Fibroblast of skin of back (primary cell): Measurements from ENCODE around the gene CDC37L1.
A peak's percentile ranks its signal among the peaks of the same experiment; 100 is the strongest.

Source experiments
- DNase-seq: peaks from one replicate; pipeline ENCODE4 v3.0.0-alpha.2; 2013

The CDC37L1 gene

GRCh38 chr9:4669890-4670289, 9.5 kb upstream of the CDC37L1 start:
- no peak for DNase-seq

- no peak for DNase-seq
Observed at GRCh38 chr9:4670591-4670990, 8.8 kb upstream of the CDC37L1 start.

GRCh38 chr9:4671737-4672136, 7.6 kb upstream of the CDC37L1 start:
- no peak for DNase-seq

GRCh38 chr9:4674783-4675182, 4.6 kb upstream of the CDC37L1 start:
- DNase-seq, result peak; percentile 80

GRCh38 chr9:4677392-4677791, 2.0 kb upstream of the CDC37L1 start:
- no peak for DNase-seq

- DNase-seq, result no peak
Observed at GRCh38 chr9:4678679-4679267, 596 bp upstream of the CDC37L1 start.

- no peak for DNase-seq
Observed at GRCh38 chr9:4680173-4680525, 780 bp downstream of the CDC37L1 start.

GRCh38 chr9:4680750-4681149, 1.4 kb downstream of the CDC37L1 start:
- DNase-seq, result peak; percentile 66

GRCh38 chr9:4684820-4685219, 5.5 kb downstream of the CDC37L1 start:
- no peak for DNase-seq

GRCh38 chr9:4686112-4686511, 6.7 kb downstream of the CDC37L1 start:
- no peak for DNase-seq

GRCh38 chr9:4686584-4686983, 7.2 kb downstream of the CDC37L1 start:
- DNase-seq, result no peak

- DNase-seq, result no peak
Observed at GRCh38 chr9:4689021-4689420, 9.7 kb downstream of the CDC37L1 start.

GRCh38 chr9:4689687-4690104, 10.3 kb downstream of the CDC37L1 start:
- no peak for DNase-seq

GRCh38 chr9:4690144-4690543, 10.8 kb downstream of the CDC37L1 start:
- DNase-seq, result no peak

GRCh38 chr9:4691795-4692194, 12.4 kb downstream of the CDC37L1 start:
- peak; percentile 13 for DNase-seq

GRCh38 chr9:4700091-4700490, 20.7 kb downstream of the CDC37L1 start:
- no peak for DNase-seq

- DNase-seq, result no peak
Observed at GRCh38 chr9:4700932-4701331, 21.6 kb downstream of the CDC37L1 start.

GRCh38 chr9:4701526-4701925, 22.2 kb downstream of the CDC37L1 start:
- DNase-seq, result no peak

- no peak for DNase-seq
Observed at GRCh38 chr9:4704129-4704528, 24.8 kb downstream of the CDC37L1 start.

- no peak for DNase-seq
Observed at GRCh38 chr9:4706021-4706420, 26.7 kb downstream of the CDC37L1 start.

GRCh38 chr9:4706971-4707622, 27.7 kb downstream of the CDC37L1 start:
- DNase-seq, result no peak

GRCh38 chr9:4709380-4709779, 30.0 kb downstream of the CDC37L1 start:
- no peak for DNase-seq

GRCh38 chr9:4713849-4714248, 34.5 kb downstream of the CDC37L1 start:
- no peak for DNase-seq

- no peak for DNase-seq
Observed at GRCh38 chr9:4714266-4715016, 35.1 kb downstream of the CDC37L1 start.
